GM21723 (cell line): ENCODE results near the gene LAMP1.
"Not testable (repeated sequence)": the region's sequence is repeated elsewhere in the genome, so short reads cannot be mapped to it uniquely, and the experiment has no call there.

ENCODE experiments used
- ATAC-seq: cut with Tn5 transposase; IDR thresholded peaks from one replicate; pipeline ENCODE4 v1.9.1; 2021; ENCODE audit warnings: mild to moderate bottlenecking, moderate library complexity; ENCODE audit not compliant: unreplicated experiment

Gene LAMP1

GRCh38 chr13:113325779-113326178 lies 28.7 kb downstream of the LAMP1 start:
- no peak for ATAC-seq

- ATAC-seq: no peak
Observed at GRCh38 chr13:113327391-113327765, 30.3 kb downstream of the LAMP1 start.

- no peak for ATAC-seq
Observed at GRCh38 chr13:113327766-113328471, 30.9 kb downstream of the LAMP1 start.

GRCh38 chr13:113328851-113329250 lies 31.8 kb downstream of the LAMP1 start:
- no peak for ATAC-seq

GRCh38 chr13:113329656-113330312 lies 32.7 kb downstream of the LAMP1 start:
- no peak for ATAC-seq

GRCh38 chr13:113332615-113333014 lies 35.6 kb downstream of the LAMP1 start:
- no peak for ATAC-seq

- no peak for ATAC-seq
Observed at GRCh38 chr13:113333076-113333475, 36.0 kb downstream of the LAMP1 start.

GRCh38 chr13:113337556-113337955 lies 40.5 kb downstream of the LAMP1 start:
- ATAC-seq: no peak

- no peak for ATAC-seq
Observed at GRCh38 chr13:113337976-113338375, 40.9 kb downstream of the LAMP1 start.

- ATAC-seq: no peak
Observed at GRCh38 chr13:113338451-113338850, 41.4 kb downstream of the LAMP1 start.

GRCh38 chr13:113342820-113343691 lies 46.0 kb downstream of the LAMP1 start:
- no peak for ATAC-seq

- ATAC-seq: no peak
Observed at GRCh38 chr13:113343692-113343968, 46.6 kb downstream of the LAMP1 start.

- no peak for ATAC-seq
Observed at GRCh38 chr13:113345486-113345885, 48.4 kb downstream of the LAMP1 start.

- not testable (repeated sequence) for ATAC-seq
Observed at GRCh38 chr13:113347736-113348225, 50.7 kb downstream of the LAMP1 start.

GRCh38 chr13:113348591-113348990 lies 51.6 kb downstream of the LAMP1 start:
- no peak for ATAC-seq

- ATAC-seq: no peak
Observed at GRCh38 chr13:113349050-113349449, 52.0 kb downstream of the LAMP1 start.

- ATAC-seq: no peak
Observed at GRCh38 chr13:113349491-113349890, 52.5 kb downstream of the LAMP1 start.

GRCh38 chr13:113350065-113350937 lies 53.3 kb downstream of the LAMP1 start:
- no peak for ATAC-seq

- ATAC-seq: no peak
Observed at GRCh38 chr13:113350938-113351335, 53.9 kb downstream of the LAMP1 start.

GRCh38 chr13:113351514-113352026 lies 54.5 kb downstream of the LAMP1 start:
- no peak for ATAC-seq

- no peak for ATAC-seq
Observed at GRCh38 chr13:113353254-113353653, 56.2 kb downstream of the LAMP1 start.
